ENCODE results near the gene ARSB. TPM values are rescaled to one million over a fixed set of nuclear protein-coding genes. Genes with fewer than 3 reads are reported as not detected.

Gene ARSB
- total and polyA plus RNA-seq, 2 donors from 2014 or later: 8.3 to 16.4 TPM

GRCh38 chr5:79005936-79006631 lies 21.0 kb upstream of the ARSB start:
- Histone ChIP-seq H3K9me3 (ENCODE audit: control insufficient read depth in 2 of 3, insufficient read depth in 1 of 3, low read length in 3 of 3) (no peaks in the 10 kb centered on the region), H3K36me3 (ENCODE audit: control insufficient read depth in 2 of 3, insufficient read depth in 3 of 3, low read length in 3 of 3) (no peaks in the 10 kb centered on the region), H3K9ac (ENCODE audit: low read length in 3 of 3) (no peak overlapping the region), H3K4me1 (ENCODE audit: control insufficient read depth in 2 of 3, insufficient read depth in 2 of 3, low read depth in 1 of 3, low read length in 3 of 3) (no peaks in the 10 kb centered on the region), H3K27me3 (ENCODE audit: control insufficient read depth, insufficient read depth, low read length) (no peaks in the 10 kb centered on the region), H3K4me3 (ENCODE audit: low read length in 3 of 3) (no peak overlapping the region), H3K27ac (ENCODE audit: low read depth in 2 of 2, low read length in 2 of 2) (no peak overlapping the region)
- FAIRE-seq (no peak), DNase-seq (no peak)
- TF ChIP-seq CTCF (IDR thresholded peaks at IDR 0.05; ENCODE audit: borderline replicate concordance, extremely low read depth, insufficient read depth): no peak
- intact Hi-C loops (cut with DNase I): no loop called here

- no peak for DNase-seq
- Histone ChIP-seq H3K9me3 (ENCODE audit: control insufficient read depth in 2 of 3, insufficient read depth in 1 of 3, low read length in 3 of 3) (no peaks in the 10 kb centered on the region), H3K27me3 (ENCODE audit: control insufficient read depth, insufficient read depth, low read length) (no peaks in the 10 kb centered on the region), H3K4me3 (ENCODE audit: low read length in 3 of 3) (no peak overlapping the region), H3K9ac (ENCODE audit: low read length in 3 of 3) (no peak overlapping the region), H3K36me3 (ENCODE audit: control insufficient read depth in 2 of 3, insufficient read depth in 3 of 3, low read length in 3 of 3) (no peaks in the 10 kb centered on the region), H3K27ac (ENCODE audit: low read depth in 2 of 2, low read length in 2 of 2) (no peak overlapping the region), H3K4me1 (ENCODE audit: control insufficient read depth in 2 of 3, insufficient read depth in 2 of 3, low read depth in 1 of 3, low read length in 3 of 3) (no peaks in the 10 kb centered on the region)
- no peak for FAIRE-seq
- TF ChIP-seq CTCF (IDR thresholded peaks at IDR 0.05; ENCODE audit: borderline replicate concordance, extremely low read depth, insufficient read depth): no peak
- intact Hi-C loops (cut with DNase I): no loop called here
Measured at GRCh38 chr5:79005151-79005550, 20.0 kb upstream of the ARSB start.

GRCh38 chr5:79002374-79002773 lies 17.3 kb upstream of the ARSB start:
- H3K4me3 ChIP-seq (ENCODE audit: low read length in 3 of 3): no peak overlapping the region
- no peaks in the 10 kb centered on the region for H3K9me3 ChIP-seq (ENCODE audit: control insufficient read depth in 2 of 3, insufficient read depth in 1 of 3, low read length in 3 of 3)
- no peaks in the 10 kb centered on the region for H3K36me3 ChIP-seq (ENCODE audit: control insufficient read depth in 2 of 3, insufficient read depth in 3 of 3, low read length in 3 of 3)
- H3K27ac ChIP-seq (ENCODE audit: low read depth in 2 of 2, low read length in 2 of 2): peak overlapping the region in 1 of 2 donors; percentile 5
- no peaks in the 10 kb centered on the region for H3K4me1 ChIP-seq (ENCODE audit: control insufficient read depth in 2 of 3, insufficient read depth in 2 of 3, low read depth in 1 of 3, low read length in 3 of 3)
- FAIRE-seq (no peak), DNase-seq (no peak)
- intact Hi-C loops (cut with DNase I): no loop called here
- no peak for TF ChIP-seq CTCF (IDR thresholded peaks at IDR 0.05; ENCODE audit: borderline replicate concordance, extremely low read depth, insufficient read depth)
- no peaks in the 10 kb centered on the region for H3K27me3 ChIP-seq (ENCODE audit: control insufficient read depth, insufficient read depth, low read length)
- H3K9ac ChIP-seq (ENCODE audit: low read length in 3 of 3): no peak overlapping the region

- DNase-seq (no peak), FAIRE-seq (no peak)
- no peaks in the 10 kb centered on the region for H3K9me3 ChIP-seq (ENCODE audit: control insufficient read depth in 2 of 3, insufficient read depth in 1 of 3, low read length in 3 of 3)
- no peaks in the 10 kb centered on the region for H3K27me3 ChIP-seq (ENCODE audit: control insufficient read depth, insufficient read depth, low read length)
- no peak overlapping the region for H3K4me3 ChIP-seq (ENCODE audit: low read length in 3 of 3)
- H3K27ac ChIP-seq (ENCODE audit: low read depth in 2 of 2, low read length in 2 of 2): no peak overlapping the region
- no peak for TF ChIP-seq CTCF (IDR thresholded peaks at IDR 0.05; ENCODE audit: borderline replicate concordance, extremely low read depth, insufficient read depth)
- no peak overlapping the region for H3K9ac ChIP-seq (ENCODE audit: low read length in 3 of 3)
- H3K4me1 ChIP-seq (ENCODE audit: control insufficient read depth in 2 of 3, insufficient read depth in 2 of 3, low read depth in 1 of 3, low read length in 3 of 3): no peaks in the 10 kb centered on the region
- intact Hi-C loops (cut with DNase I): no loop called here
- H3K36me3 ChIP-seq (ENCODE audit: control insufficient read depth in 2 of 3, insufficient read depth in 3 of 3, low read length in 3 of 3): no peaks in the 10 kb centered on the region
Measured at GRCh38 chr5:79001471-79001870, 16.4 kb upstream of the ARSB start.

All from kidney (tissue), 14 donors.